GM19467 (cell line): ENCODE results near the gene FLOT1.

Experiments used
- ATAC-seq: cut with Tn5 transposase; IDR thresholded peaks from one replicate; pipeline ENCODE4 v1.9.1; 2021; ENCODE audit warnings: mild to moderate bottlenecking, moderate library complexity; ENCODE audit not compliant: unreplicated experiment

The FLOT1 gene

DNA sequence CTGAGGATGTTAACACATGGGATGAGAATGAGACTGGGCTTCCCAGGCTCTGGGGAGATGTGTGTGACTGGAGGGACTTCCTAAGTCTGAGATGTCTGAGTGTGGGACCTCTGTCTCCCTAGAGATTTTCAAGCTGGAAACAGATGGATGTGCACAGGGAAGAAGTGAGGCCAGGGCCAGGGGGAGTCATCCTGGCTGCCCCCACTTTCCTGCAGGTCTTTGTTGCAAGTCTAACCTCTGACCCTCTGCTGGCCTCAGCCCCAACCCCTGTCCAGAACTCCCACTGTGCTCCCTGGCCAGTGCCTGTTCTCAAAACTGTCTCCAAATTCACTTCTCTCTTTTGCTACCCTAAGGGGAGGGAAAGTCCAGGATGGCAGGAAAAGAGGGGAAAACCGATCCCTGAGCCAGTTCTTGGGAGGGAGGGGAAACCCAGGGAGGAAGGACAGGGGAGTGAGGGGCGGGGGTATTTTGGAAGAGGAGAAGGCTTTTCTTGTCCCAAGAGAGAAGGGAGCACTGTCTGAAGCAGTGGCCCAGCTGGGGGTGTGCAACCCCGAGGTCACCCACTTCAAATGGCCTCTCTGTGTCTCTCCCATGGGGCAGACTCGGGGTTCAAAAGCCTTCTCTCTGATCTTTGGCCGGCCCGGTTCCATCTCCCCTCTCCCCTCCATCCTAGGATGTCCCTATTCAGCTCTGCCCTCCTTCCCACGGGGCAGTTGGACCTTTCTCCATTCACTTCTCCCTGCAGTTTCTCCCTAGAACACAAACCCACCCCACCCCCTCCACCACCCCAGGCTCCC lies 59.1 kb downstream of the FLOT1 start:
- ATAC-seq: no peak

- peak; percentile 25 for ATAC-seq
Observed at GRCh38 chr6:30682143-30683117, 60.1 kb downstream of the FLOT1 start.

DNA sequence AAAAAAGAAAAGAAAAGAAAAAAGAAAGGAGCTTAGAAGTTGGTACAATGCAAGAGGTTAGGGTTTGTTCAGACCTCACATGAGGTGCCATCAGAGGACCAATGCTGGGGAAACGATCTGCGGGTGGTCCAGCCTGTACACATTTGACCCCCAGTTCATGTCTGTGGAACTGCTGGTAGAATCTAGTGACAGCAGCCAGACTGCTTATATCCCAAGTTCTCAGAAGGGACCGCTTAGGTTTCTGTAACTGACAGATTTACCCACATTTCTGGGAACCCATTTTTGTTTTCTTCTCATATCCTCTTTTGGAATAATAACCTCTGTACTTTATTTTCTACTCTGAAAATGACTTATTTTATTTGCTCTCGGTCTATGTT lies 60.7 kb downstream of the FLOT1 start:
- ATAC-seq: no peak

- ATAC-seq: no peak
Observed at GRCh38 chr6:30679765-30680535, 62.5 kb downstream of the FLOT1 start.

- ATAC-seq: no peak
Observed at GRCh38 chr6:30678964-30679726, 63.3 kb downstream of the FLOT1 start.
